ENCODE measurements around the gene EIF2D. TPM values are rescaled to one million over a fixed set of nuclear protein-coding genes. Genes with fewer than 3 reads are reported as not detected.

Gene EIF2D
- total RNA-seq, 1 experiment from 2014 or later: 110 TPM

DNA sequence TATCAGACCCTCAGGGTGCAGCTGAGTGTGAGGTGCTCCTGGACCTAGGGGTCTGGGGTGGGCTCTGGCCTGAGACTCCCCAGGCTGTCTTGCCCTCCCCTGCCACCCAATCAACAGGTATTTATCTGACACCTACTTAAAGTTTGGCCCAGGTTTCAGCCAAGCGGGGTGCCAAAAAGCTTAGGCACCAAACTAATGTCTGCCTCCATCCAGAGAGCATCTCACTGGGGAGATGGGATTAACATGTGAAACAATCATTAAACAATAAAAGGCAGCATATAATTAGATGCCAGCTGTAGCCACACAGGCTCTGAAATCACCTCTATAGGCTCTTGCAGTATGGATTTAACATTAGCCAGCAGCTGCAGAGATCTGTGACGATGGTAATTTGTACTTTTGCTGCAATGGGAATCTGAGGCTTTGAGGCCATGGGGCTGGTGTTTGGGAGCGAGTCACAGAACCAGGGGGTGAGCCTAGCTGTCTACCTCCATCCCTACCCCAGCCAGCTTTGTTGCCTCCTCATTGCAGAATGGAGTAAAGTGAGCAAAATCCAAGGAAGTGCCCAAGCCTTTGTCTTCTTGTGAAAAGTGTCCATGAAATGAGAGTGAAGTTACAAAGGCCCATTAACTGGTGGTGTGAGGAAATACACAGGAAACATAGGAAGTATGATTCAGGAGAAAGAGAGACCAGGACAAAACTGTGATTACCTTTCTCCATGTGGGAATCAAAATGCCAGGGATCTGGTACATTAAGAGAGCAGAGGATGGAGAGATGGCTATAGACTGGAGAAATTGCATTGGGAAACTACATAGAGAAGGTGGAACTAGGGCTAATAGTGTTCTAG, 36.1 kb downstream of the EIF2D start:
- Histone ChIP-seq H3K36me3 (ENCODE audit: low read depth, low read length) (no peaks in the 10 kb centered on the region), H3K4me2 (ENCODE audit: low read length) (no peak overlapping the region), H3K79me2 (ENCODE audit: low read length) (no peaks in the 10 kb centered on the region), H3K4me1 (ENCODE audit: insufficient read depth, low read length) (peaks cover 28% of the 10 kb centered on the region), H3K4me3 (ENCODE audit: low read length) (no peak overlapping the region), H3K27me3 (ENCODE audit: low read length) (no peaks in the 10 kb centered on the region), H3K27ac (ENCODE audit: low read length) (no peak overlapping the region), H4K20me1 (ENCODE audit: low read length) (no peaks in the 10 kb centered on the region), H3K9me2 (replicated peaks; ENCODE audit: low read length) (no peaks in the 10 kb centered on the region), H3K9ac (ENCODE audit: low read length) (no peak overlapping the region), H2AFZ (ENCODE audit: low read length) (no peak overlapping the region), H3F3A (ENCODE audit: low read length, unreplicated experiment) (peaks cover 3% of the 10 kb centered on the region), H3K9me3 (ENCODE audit: low read length) (no peaks in the 10 kb centered on the region)
- TF ChIP-seq, protein P1, sequence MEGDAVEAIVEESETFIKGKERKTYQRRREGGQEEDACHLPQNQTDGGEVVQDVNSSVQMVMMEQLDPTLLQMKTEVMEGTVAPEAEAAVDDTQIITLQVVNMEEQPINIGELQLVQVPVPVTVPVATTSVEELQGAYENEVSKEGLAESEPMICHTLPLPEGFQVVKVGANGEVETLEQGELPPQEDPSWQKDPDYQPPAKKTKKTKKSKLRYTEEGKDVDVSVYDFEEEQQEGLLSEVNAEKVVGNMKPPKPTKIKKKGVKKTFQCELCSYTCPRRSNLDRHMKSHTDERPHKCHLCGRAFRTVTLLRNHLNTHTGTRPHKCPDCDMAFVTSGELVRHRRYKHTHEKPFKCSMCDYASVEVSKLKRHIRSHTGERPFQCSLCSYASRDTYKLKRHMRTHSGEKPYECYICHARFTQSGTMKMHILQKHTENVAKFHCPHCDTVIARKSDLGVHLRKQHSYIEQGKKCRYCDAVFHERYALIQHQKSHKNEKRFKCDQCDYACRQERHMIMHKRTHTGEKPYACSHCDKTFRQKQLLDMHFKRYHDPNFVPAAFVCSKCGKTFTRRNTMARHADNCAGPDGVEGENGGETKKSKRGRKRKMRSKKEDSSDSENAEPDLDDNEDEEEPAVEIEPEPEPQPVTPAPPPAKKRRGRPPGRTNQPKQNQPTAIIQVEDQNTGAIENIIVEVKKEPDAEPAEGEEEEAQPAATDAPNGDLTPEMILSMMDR (conservative IDR thresholded peaks at IDR 0.05; ENCODE audit: low read depth, low read length): no peak
- TF ChIP-seq EZH2phosphoT487 (IDR thresholded peaks at IDR 0.05; ENCODE audit: borderline replicate concordance, low read length): no peak
- TF ChIP-seq EZH2 (IDR thresholded peaks at IDR 0.05; ENCODE audit: low read length, unreplicated experiment): no peak
- CTCF ChIA-PET: interaction anchor here (0.6 kb wide), 1 partner anchor 97 kb away, joined by 3 read pairs; no protein-coding TSS in a partner anchor
- POLR2A ChIA-PET (ENCODE audit: unreplicated experiment): no interaction called here
- no TSS peak for BruUV-seq (replicated peaks)
- no peak for ATAC-seq
- no peak for DNase-seq
- intact Hi-C loops (cut with micrococcal nuclease): no loop called here

DNA sequence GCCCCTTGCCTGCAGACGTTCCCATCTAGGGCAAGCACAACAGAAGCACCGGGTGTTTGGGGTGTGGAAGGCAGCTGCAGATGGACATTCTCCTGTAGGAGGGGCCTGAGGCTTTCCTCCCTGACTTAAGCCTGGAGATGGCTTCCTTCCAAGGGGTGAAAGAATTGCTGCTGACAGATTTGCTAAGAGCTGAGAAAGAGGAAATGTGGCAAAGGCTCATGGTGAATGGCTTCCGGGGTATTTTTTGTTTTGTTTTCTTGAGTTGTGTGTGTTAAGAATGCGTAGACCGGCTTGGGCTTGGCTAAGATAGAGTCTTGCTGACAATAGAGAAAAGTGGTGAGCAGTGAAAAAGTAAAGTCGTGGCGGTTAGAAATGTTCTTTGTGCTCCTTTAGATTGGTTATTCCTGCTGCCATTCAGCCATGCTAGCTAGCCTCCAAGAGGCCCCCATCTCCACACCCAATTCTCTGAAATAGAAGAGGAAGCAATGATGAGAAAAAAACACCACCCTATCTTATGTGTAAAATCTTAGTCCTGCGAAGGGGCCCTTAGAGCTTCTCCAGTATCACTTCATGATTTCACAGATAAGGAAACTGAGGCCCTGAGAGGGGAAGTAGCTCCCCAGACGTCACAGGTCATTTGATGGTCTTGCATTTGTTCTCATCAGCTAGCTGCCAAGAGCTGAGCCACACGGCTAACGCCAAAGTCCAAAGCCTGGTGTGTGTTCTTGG, 36.9 kb downstream of the EIF2D start:
- TF ChIP-seq, protein P1 (conservative IDR thresholded peaks at IDR 0.05; ENCODE audit: low read depth, low read length): no peak
- TF ChIP-seq EZH2phosphoT487 (IDR thresholded peaks at IDR 0.05; ENCODE audit: borderline replicate concordance, low read length): no peak
- DNase-seq: no peak
- intact Hi-C loops (cut with micrococcal nuclease): no loop called here
- Histone ChIP-seq H3K79me2 (ENCODE audit: low read length) (no peaks in the 10 kb centered on the region), H3K27ac (ENCODE audit: low read length) (no peak overlapping the region), H3K27me3 (ENCODE audit: low read length) (no peaks in the 10 kb centered on the region), H4K20me1 (ENCODE audit: low read length) (no peaks in the 10 kb centered on the region), H3K36me3 (ENCODE audit: low read depth, low read length) (no peaks in the 10 kb centered on the region), H3K9ac (ENCODE audit: low read length) (no peak overlapping the region), H3K4me1 (ENCODE audit: insufficient read depth, low read length) (peaks cover 24% of the 10 kb centered on the region), H3K9me3 (ENCODE audit: low read length) (no peaks in the 10 kb centered on the region), H3F3A (ENCODE audit: low read length, unreplicated experiment) (peaks cover 3% of the 10 kb centered on the region), H3K4me2 (ENCODE audit: low read length) (no peak overlapping the region), H3K9me2 (replicated peaks; ENCODE audit: low read length) (no peaks in the 10 kb centered on the region), H3K4me3 (ENCODE audit: low read length) (no peak overlapping the region), H2AFZ (ENCODE audit: low read length) (no peak overlapping the region)
- ChIA-PET POLR2A (ENCODE audit: unreplicated experiment) (no interaction called here), CTCF (interaction anchor here (0.6 kb wide), 1 partner anchor 9 kb away, joined by 4 read pairs; no protein-coding TSS in a partner anchor)
- BruUV-seq (replicated peaks): no TSS peak
- ATAC-seq: no peak

Measured in PC-3 (cell line).